Natural killer cell treated with Interleukin-12 subunit alpha and Interleukin-12 subunit beta and Interleukin-15 and Interleukin-18, amount 100 ng/mL, for 72 hours (primary cell): ENCODE results near the gene BPIFA1. TPM values are rescaled to one million over a fixed set of nuclear protein-coding genes. Genes with fewer than 3 reads are reported as not detected.

Source experiments
- ATAC-seq, 2 donors: fragments of 150-1000 bp; cut with Tn5 transposase in 1 of 2; sonication (Bioruptor Pico), chemical (Tn5 transposase) in 1 of 2; 2 replicates each; pipeline ENCODE4 v1.10.0; 2021
- DNase-seq: peaks from one replicate; pipeline ENCODE4 v3.0.0; 2022; ENCODE audit warnings: low spot score
- H3K27ac Mint-ChIP-seq, 2 donors: 1 replicate in 1 of 2; 2 replicates in 1 of 2; pipeline ENCODE4 v1.8.0; 2022; ENCODE audit warnings: mixed read lengths in 2 of 2, mild to moderate bottlenecking in 1 of 2, moderate library complexity in 1 of 2
- H3K27me3 Mint-ChIP-seq, 2 donors: 1 replicate in 1 of 2; 2 replicates in 1 of 2; pipeline ENCODE4 v1.8.0; 2022; ENCODE audit warnings: mixed read lengths in 2 of 2
- H3K36me3 Mint-ChIP-seq: one replicate; pipeline ENCODE4 v1.8.0; 2022; ENCODE audit warnings: mixed read lengths
- H3K4me1 Mint-ChIP-seq, 2 donors: 1 replicate in 1 of 2; 2 replicates in 1 of 2; pipeline ENCODE4 v1.8.0; 2022; ENCODE audit warnings: low read depth in 2 of 2, mixed read lengths in 2 of 2, mild to moderate bottlenecking in 1 of 2
- H3K4me3 Mint-ChIP-seq: one replicate; pipeline ENCODE4 v1.8.0; 2022; ENCODE audit warnings: mixed read lengths
- H3K9me3 Mint-ChIP-seq: 2 replicates; pipeline ENCODE4 v1.8.0; 2022; ENCODE audit warnings: mixed read lengths
- total RNA-seq, 2 donors: library from RNA; stranded (reverse); gene quantifications; one replicate each; pipeline ENCODE4 v1.2.3, GENCODE V29; 2022

The BPIFA1 gene
- total RNA-seq, 2 donors from 2014 or later, result not detected

- Mint-ChIP-seq H3K4me1 (no peaks in the 10 kb centered on the region), H3K27ac (no peak overlapping the region), H3K4me3 (no peak overlapping the region), H3K27me3 (peaks cover 19 to 23% of the 10 kb centered on the region in 2 donors), H3K9me3 (no peaks in the 10 kb centered on the region), H3K36me3 (no peaks in the 10 kb centered on the region)
- peak; percentile 7 to 21 for ATAC-seq
- DNase-seq, result no peak
Observed at GRCh38 chr20:33276303-33277113, 40.7 kb downstream of the BPIFA1 start.

DNA sequence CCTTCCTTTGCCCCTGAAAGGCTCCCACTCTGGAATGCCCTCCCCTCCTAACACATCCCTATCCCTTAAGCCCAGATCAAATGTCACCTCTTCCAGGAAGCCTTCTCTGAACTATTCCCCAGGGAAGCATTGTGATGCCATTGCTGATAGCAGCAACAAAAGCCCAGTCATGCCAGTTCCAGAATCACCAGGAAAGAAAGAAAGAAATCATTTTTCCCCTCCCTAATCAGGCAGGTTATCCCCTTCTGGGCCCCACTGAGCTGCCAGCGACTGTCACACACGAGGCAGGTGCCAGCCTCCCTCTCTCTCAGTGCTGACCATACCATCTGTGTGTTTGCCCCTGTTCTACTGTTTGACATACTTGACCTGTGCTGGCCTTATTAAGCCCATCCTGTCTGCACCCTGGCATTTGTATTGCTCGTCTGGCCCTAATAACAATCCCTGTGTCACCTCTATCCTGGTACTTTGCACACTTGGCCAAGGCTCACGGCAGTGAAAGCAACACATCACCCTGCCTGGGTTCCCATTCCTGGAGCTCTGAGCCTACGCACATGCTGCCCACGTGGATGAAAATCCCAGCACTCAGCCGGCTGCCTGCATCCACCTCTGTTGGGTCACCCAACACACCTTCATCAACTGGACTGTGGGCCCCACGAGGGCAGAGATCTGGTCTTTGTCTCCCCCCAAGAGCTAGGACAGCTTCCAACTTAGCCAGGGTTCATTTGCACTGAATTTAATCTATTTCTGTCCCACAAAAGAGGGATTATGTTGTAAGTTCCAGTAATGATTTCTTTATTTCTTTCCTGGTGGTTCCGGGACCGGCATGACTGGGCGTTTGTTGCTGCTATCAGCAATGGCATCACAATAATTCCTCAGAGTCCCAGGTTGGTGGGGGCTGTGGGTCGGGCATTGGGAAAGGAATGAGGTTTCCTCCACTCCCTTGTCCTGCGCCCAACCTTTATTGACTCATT lies 42.0 kb downstream of the BPIFA1 start:
- Mint-ChIP-seq H3K36me3 (no peaks in the 10 kb centered on the region), H3K4me1 (no peaks in the 10 kb centered on the region)

GRCh38 chr20:33278700-33279099 lies 42.9 kb downstream of the BPIFA1 start:
- no peak overlapping the region for H3K27ac Mint-ChIP-seq
- no peak for DNase-seq
- H3K9me3 Mint-ChIP-seq, result no peaks in the 10 kb centered on the region
- H3K4me1 Mint-ChIP-seq, result no peaks in the 10 kb centered on the region
- no peak overlapping the region for H3K4me3 Mint-ChIP-seq
- H3K36me3 Mint-ChIP-seq, result no peaks in the 10 kb centered on the region
- H3K27me3 Mint-ChIP-seq, result peaks cover 15 to 18% of the 10 kb centered on the region in 2 donors
- ATAC-seq, result no peak

More for the DNA sequence above, 42.0 kb downstream of the BPIFA1 start:
- H3K27ac Mint-ChIP-seq, result no peak overlapping the region
- H3K9me3 Mint-ChIP-seq, result no peaks in the 10 kb centered on the region
- no peak overlapping the region for H3K4me3 Mint-ChIP-seq
- ATAC-seq (no peak), DNase-seq (no peak)
- H3K27me3 Mint-ChIP-seq, result peaks cover 11 to 16% of the 10 kb centered on the region in 2 donors

DNA sequence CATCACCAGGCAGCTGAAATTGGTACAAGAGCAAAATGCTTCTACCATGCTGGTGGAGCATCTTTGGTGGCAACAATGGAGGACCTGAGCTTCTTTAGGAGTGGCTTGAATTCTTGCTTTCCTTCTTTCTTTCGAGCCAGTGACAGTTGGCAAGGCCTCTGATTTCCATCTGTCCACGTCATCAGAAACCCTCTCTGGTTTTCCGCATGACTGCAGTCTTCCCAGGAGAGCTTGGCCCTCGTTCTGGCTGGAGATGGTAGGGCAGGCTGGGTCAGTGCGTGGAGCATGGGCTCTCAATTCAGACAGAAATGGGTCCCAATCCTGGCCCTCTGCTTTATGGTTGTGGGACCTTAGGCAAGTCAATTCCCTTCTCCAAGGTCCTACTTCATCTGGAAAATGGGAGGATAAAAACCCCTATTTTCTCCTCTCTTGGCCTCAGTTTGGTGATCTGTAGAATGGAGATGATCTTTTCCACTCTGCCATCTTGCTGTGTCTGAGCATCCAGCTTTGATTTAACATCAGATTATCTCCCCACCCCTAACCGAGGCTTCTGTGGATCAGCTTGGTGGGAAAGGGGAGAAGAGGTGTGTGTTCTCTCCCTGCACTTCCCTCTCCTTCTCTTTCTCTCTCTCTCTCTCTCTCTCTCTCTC lies 43.6 kb downstream of the BPIFA1 start:
- Mint-ChIP-seq H3K4me3 (no peak overlapping the region), H3K27me3 (peaks cover 17 to 18% of the 10 kb centered on the region in 2 donors), H3K27ac (no peak overlapping the region), H3K9me3 (no peaks in the 10 kb centered on the region), H3K36me3 (no peaks in the 10 kb centered on the region), H3K4me1 (no peaks in the 10 kb centered on the region)
- ATAC-seq (no peak), DNase-seq (no peak)

DNA sequence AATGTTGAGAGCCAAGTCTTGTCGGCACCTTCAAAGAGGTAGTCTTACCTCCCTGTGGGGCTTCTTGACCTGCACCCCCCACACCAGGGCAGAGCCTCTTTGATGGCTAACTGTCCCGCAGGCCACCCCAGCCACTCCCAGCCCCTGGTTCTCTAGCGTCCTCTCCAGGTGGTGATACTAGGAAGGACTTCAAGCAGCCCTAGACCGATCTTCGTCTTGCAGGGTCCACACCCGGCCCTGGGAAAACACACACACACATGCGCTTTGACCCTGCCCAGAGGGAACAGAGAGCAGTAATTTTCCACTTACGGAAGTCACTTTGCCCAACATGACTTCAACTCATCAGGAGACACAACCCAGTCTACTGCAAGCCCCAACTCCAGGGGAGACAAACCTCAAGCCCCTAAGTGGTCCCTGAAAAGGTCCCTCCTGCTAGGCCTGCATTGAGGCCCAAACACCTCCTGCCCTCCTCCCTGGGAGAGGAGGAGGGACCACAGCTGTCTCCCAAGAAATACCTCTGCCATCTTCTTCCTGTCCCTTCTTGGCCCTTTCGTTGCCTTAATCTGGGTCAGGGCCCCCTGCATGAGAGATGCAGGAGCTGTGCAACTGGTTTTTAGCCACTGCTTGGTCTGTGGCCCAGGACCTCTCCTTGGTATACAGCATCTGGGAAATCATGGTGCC lies 44.3 kb downstream of the BPIFA1 start:
- no peaks in the 10 kb centered on the region for H3K36me3 Mint-ChIP-seq
- H3K27ac Mint-ChIP-seq, result no peak overlapping the region
- no peaks in the 10 kb centered on the region for H3K4me1 Mint-ChIP-seq
- DNase-seq (no peak), ATAC-seq (no peak)
- no peak overlapping the region for H3K4me3 Mint-ChIP-seq
- H3K9me3 Mint-ChIP-seq, result no peaks in the 10 kb centered on the region
- peaks cover 22 to 24% of the 10 kb centered on the region in 2 donors for H3K27me3 Mint-ChIP-seq

DNA sequence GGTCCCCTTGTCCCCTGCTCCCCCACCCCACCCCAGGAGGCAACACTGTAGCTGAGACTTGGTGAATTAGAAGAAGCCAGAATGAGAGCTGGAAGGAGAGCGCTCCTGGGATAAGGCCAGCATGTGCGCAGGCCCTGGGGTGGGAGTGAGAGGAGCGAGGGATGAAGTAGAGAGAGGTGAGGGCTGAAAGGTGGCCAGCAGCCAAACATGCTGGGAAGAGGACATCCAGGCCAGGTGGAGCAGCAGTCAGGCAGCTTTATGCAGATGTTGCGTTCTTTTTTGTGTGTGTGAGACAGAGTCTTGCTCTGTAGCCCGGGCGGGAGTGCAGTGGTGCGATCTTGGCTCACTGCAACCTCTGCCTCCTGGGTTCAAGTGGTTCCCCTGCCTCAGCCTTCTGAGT lies 45.0 kb downstream of the BPIFA1 start:
- no peak overlapping the region for H3K4me3 Mint-ChIP-seq
- H3K4me1 Mint-ChIP-seq, result no peaks in the 10 kb centered on the region
- no peak for DNase-seq
- no peaks in the 10 kb centered on the region for H3K9me3 Mint-ChIP-seq
- peaks cover 23 to 26% of the 10 kb centered on the region in 2 donors for H3K27me3 Mint-ChIP-seq
- no peak overlapping the region for H3K27ac Mint-ChIP-seq
- no peak for ATAC-seq
- H3K36me3 Mint-ChIP-seq, result no peaks in the 10 kb centered on the region

GRCh38 chr20:33281550-33282146 lies 45.9 kb downstream of the BPIFA1 start:
- Mint-ChIP-seq H3K36me3 (no peaks in the 10 kb centered on the region), H3K27me3 (peaks cover 20 to 26% of the 10 kb centered on the region in 2 donors), H3K4me1 (no peaks in the 10 kb centered on the region), H3K27ac (no peak overlapping the region), H3K9me3 (no peaks in the 10 kb centered on the region), H3K4me3 (no peak overlapping the region)
- no peak for DNase-seq
- peak in 1 of 2 donors; percentile 17 for ATAC-seq

GRCh38 chr20:33282196-33282934 lies 46.6 kb downstream of the BPIFA1 start:
- Mint-ChIP-seq H3K36me3 (no peaks in the 10 kb centered on the region), H3K27me3 (peaks cover 25% of the 10 kb centered on the region in 2 donors), H3K9me3 (no peaks in the 10 kb centered on the region), H3K4me1 (no peaks in the 10 kb centered on the region), H3K27ac (no peak overlapping the region), H3K4me3 (no peak overlapping the region)
- ATAC-seq, result no peak
- no peak for DNase-seq

DNA sequence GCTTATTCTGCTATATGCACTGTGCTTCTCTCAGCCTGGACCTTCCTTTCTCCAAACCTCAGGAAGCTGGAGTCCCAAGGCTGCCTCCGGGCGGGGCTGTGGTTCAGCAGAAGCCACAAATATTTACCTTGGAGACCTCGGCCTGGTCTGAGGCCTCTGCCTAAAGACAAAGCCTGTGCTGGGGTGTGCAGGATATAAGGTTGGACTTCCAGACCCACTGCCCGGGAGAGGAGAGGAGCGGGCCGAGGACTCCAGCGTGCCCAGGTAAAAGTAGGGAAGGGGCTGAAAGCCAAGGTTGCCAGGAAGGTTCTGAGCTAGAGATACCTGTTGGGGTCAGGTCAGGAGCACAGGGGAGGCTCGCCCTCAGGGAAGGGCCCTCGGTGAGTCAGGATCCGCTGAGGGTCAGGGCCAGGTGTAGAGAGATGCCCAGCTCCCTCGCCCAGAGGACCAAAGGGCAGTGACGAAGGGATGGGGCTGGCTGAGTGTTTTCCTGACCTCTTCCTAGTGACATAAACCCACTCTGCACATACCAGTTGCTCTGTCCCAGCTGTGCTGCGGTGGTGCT lies 47.3 kb downstream of the BPIFA1 start, which contains the start of gene BPIFB1:
Gene BPIFB1 (plus strand): TSS at position 224 of the 565 bp plus-strand sequence. CDS start 2,860 bp downstream, outside the sequence.
- Mint-ChIP-seq H3K27ac (no peak within 1 kb of the TSS), H3K4me3 (no peak within 1 kb of the TSS), H3K9me3 (no peaks in the 10 kb centered on the region)

DNA sequence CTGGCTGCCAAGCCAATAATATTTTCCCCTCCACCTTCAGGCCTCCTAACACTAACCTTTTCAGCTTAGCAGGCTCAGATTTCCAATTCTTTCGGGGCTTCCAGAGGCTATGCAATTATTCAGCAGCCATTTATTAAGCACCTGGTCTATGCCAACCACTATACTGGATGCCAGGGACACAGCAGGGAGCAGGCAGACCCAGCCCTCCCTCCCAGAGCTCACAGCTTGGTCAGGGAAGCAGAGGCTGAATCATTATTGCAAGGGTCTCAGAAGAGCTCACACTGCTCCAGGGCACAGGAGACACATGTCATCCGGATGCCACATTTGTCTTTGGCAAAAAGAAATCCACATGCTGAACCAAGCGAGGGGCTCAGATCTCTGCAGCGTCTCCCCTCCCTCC lies 48.5 kb downstream of the BPIFA1 start:
- Mint-ChIP-seq H3K4me1 (no peaks in the 10 kb centered on the region), H3K4me3 (no peak overlapping the region)
- no peak for ATAC-seq

More for the DNA sequence above, 47.3 kb downstream of the BPIFA1 start, which contains the start of gene BPIFB1:
- H3K36me3 Mint-ChIP-seq, result no peaks in the 10 kb centered on the region
- no peak for ATAC-seq
- no peaks in the 10 kb centered on the region for H3K4me1 Mint-ChIP-seq
- H3K27me3 Mint-ChIP-seq, result peaks cover 18 to 20% of the 10 kb centered on the region in 2 donors
- no peak for DNase-seq

DNA sequence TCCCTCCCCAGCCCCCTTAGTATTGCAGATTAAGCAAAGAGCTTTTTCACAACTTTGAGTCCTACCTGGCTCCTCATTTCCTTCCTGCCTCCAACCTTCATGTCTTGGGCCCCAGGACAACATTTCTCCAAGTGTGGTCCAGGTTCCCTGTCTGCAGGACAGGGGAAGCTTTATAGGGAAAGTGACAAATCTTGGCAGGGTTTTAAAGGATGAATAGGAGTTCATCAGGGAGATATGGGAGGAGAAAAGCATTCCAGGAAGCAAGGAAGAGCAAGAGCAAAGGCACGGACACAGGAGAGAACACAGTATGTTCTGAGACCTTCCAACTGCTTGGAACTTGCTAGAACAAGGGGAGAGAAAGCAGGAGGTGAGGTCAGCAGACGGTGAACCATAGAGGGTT lies 49.1 kb downstream of the BPIFA1 start:
- ATAC-seq, result no peak
- H3K9me3 Mint-ChIP-seq, result no peaks in the 10 kb centered on the region
- H3K27ac Mint-ChIP-seq, result no peak overlapping the region
- H3K4me3 Mint-ChIP-seq, result no peak overlapping the region
- no peak for DNase-seq
- H3K27me3 Mint-ChIP-seq, result peaks cover 23 to 26% of the 10 kb centered on the region in 2 donors
- no peaks in the 10 kb centered on the region for H3K36me3 Mint-ChIP-seq
- H3K4me1 Mint-ChIP-seq, result peaks cover 0 to 2% of the 10 kb centered on the region in 2 donors

More for the DNA sequence above, 48.5 kb downstream of the BPIFA1 start:
- Mint-ChIP-seq H3K27ac (no peak overlapping the region), H3K36me3 (no peaks in the 10 kb centered on the region), H3K9me3 (no peaks in the 10 kb centered on the region), H3K27me3 (peaks cover 21 to 22% of the 10 kb centered on the region in 2 donors)
- no peak for DNase-seq
